DMS114 treated with DMSO at 0.1 percent for 48 hours (cell line): ENCODE results near the gene ZNF622.

Experiments used
- DNase-seq: peaks from one replicate; lab custom pipeline; 2025; ENCODE audit not compliant: unreplicated experiment; lab: John Stamatoyannopoulos, UW

Gene ZNF622

DNA sequence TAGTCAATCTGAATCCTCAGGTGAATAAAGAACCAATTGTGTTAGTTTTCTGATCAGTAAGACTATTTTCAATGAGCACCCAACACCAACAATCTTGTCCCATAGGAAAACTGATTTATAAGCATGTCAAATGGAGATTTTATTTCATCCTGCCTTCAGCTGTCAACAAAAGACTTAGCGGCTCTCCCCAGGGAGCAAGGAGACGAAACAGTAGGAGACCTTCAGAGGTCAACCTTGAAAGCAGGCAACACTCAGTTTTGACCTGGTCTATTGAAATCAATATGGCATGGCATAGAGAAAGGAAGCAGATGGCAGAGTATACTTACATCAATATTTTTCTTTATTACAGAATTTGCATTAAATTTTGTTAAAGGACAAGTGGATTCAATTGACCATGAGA lies 34.1 kb downstream of the ZNF622 start:
- DNase-seq, result no peak

DNA sequence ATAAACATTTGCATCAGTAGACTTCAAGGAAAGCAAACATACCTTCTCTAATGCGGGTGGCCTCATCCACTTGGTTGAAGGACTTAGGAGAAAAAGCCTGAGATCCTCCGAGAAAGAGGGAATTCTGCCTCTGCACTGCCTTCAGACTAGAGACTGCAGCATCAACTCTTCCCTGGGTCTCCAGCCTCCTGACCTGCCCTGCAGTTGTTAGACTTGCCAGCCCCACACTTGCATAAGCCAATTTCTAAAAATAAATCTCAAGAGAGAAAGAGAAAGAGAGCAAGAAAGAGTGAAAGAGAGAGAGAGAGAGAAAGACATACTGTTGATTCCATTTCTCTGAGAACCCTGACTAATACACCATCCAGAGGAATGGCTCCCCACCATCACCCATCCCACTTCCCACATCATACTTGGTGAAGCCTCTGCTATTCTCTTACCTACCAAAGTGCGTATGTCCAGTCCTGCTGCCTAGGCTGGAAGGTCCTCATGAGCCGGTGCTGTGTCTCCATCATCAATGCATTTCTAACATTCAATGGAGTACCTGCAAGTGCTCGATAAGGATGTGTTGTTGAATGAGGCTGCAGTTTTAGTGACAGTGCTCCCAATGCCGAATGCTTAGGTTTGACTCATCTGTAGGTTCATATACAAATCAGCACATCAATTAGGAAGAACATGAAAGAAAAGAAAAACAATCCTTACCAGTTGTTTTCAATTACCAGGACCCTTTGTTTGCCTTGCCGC lies 35.1 kb downstream of the ZNF622 start:
- no peak for DNase-seq

DNA sequence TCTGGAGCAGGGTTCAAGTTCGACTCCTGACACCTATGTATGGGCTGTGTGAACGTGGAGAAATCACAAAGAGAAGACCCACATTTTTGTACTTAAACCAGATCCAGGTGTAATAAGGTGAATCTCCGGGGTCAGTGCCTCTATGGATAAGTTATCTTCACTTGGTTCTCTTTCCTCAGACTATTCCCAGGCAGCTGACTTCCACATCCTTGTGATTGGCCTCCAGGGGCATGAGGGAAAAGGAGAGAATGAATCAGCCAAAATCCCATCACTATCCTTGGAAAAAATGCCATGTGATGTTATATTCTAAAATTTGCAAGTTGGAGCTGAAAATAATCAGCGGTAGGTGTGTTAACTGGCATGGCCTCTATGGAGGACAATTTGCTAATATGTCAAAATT lies 37.2 kb downstream of the ZNF622 start:
- no peak for DNase-seq

DNA sequence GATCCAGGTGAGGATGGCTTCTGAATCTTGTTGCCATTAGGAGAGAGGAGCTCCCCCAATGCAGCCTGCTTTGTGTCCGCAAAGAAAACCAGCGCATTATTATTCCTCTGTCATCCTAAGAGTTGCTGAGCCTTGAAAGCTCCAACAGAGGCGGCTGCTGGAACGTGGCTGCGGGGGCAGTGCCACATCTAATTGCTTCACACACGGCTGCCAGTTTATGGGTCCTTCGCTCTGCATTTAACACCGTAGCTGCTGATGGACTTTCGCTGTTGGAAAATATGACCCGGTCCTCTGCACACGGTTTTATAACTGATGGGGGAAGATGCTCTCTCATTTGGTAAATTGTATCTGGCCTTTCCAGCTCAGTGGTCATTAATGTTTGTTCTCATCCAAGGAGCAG lies 38.0 kb downstream of the ZNF622 start:
- no peak for DNase-seq

- no peak for DNase-seq
Measured at GRCh38 chr5:16418471-16418922, 47.1 kb downstream of the ZNF622 start.

DNA sequence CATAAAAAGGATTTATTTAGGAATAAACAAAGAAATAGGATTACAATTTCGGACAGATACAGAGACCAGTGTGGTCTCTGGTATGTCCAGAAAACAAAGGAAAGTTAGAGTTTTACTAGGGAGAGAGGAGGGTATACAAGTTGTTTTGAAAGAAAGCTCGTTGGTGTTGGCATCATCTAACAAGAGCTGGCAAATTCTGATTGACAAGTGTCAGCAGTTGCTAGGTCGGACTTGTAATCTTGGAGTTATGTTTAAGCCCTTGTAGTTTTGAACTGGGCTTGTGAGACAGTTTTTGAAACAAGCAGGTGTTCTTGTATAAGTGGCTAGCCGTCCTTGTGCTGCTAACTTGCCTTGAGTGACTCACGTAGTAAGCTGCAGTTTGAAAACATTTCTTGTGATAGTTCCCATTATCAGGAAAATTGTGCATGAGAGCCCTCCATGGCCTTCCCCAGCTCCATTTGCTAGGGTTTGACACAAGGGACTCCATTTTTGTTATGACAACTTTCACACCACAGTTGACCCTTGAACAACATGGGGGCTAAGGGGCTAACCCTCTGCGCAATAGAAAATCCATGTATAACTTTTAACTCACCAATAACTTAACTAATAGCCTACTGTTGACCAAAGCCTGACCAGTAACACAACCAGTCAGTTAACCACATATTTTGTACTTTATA lies 48.1 kb downstream of the ZNF622 start:
- no peak for DNase-seq

DNA sequence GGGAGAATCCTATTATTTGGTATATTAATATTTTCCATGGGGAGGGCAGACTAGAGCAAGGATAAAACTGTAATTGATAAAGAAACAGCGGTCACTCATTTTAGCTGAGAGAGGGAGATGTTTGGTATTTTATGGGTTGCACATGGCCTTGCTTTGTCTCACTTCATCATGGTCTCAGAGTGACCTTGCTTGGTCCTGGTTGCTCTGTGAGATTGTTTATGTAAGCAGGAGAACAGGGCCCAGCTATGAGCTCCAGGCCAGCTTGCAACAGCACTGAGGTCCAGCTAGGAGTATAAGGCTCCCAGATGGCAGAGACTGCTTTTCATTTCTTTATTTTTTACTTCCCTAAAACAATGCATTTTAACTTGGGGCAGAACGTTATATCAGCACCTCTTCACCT lies 50.7 kb downstream of the ZNF622 start:
- DNase-seq, result no peak

- DNase-seq, result no peak
Measured at GRCh38 chr5:16413166-16413860, 52.3 kb downstream of the ZNF622 start.

DNA sequence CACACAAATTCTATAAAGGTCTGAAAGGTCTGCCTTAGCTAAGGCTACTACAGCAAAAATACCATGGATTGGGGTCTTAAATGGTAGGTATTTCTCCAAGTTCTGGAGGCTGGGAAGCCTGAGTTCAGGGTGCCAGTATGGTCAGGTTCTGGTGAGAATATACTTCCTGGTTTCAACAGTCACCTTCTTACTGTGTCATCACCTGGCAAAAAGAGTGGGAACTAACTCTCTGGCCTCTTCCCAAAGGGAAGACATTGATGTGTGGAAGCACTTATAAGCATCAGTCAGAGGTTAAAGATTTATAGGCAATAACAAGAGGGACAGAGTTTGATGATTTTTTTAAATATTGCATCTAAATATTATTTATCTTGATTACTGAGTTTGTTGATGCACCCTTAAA lies 53.0 kb downstream of the ZNF622 start:
- no peak for DNase-seq

DNA sequence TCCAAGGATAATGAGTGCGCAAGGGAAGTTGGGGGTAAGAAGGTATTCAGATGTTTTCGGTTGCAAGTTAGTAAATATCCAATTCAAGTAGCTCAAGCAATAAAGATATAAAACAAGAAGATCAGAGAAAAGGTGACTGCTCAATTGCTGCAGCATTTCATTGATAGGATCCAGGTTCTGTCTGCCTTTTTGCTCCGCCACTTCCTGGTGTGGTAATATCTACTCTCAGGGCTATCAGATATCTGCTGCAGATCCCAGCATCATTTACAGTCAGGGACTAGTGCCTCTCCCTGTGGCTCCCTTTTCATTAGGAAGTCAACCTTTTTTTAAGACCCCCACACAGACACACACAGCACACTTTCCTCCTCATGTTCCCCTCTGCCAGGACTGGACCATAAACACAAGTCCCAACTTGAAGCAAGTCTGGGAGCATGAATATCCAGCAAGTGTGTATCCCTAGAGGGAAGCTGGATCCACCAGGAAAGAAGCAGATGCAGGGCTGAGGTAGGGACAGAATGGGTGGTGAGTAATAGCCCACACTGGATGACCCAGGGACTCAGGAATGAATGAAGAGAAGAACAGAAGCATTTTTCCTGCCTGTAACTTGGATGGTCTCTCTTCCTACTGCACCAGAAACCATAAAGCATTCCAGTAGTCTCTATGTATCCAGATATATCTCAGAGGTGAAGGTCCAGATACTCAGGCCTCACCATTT lies 53.7 kb downstream of the ZNF622 start:
- DNase-seq, result no peak

GRCh38 chr5:16411235-16411634 lies 54.4 kb downstream of the ZNF622 start:
- DNase-seq, result no peak

- DNase-seq, result no peak
Measured at GRCh38 chr5:16410338-16410737, 55.3 kb downstream of the ZNF622 start.

- no peak for DNase-seq
Measured at GRCh38 chr5:16406630-16407029, 59.0 kb downstream of the ZNF622 start.

DNA sequence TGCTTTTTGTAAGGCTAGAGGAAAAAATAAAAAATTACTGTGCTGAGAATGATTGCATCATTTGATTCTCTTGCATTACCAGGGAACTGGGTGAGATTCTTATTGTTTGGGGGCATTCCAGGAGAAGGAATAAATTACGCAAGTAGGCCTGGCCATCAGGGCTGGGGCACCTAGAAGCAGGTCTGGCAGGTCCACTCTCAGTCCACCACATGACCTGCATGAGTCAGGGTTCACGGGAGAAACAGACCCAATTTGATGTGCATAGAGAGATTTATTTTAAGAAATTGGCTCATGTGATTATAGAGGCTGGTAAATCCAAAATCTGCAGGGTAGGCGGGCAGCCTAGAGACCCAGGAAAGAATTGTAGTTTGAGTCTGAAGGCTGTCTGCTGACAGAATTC lies 59.6 kb downstream of the ZNF622 start:
- DNase-seq, result no peak
